Measurements from ENCODE around the gene AFAP1L2. TPM values are rescaled to one million over a fixed set of nuclear protein-coding genes. Genes with fewer than 3 reads are reported as not detected.

The AFAP1L2 gene
- total and polyA plus RNA-seq, 7 donors = 0.75 to 3.6 (median 1.7) TPM

- no peak for ATAC-seq
- no peaks in the 10 kb centered on the region for H3K9me3 ChIP-seq
- no peak for DNase-seq
- H3K36me3 ChIP-seq (ENCODE audit: insufficient read depth in 1 of 2, low read depth in 1 of 2) = no peaks in the 10 kb centered on the region
- H3K27ac ChIP-seq = peak overlapping the region; percentile 46
- peaks cover 9% of the 10 kb centered on the region for H3K4me1 ChIP-seq
- WGBS, 3 donors = 51 to 75% (median 59%) methylated on average over 2 of the region's 2 CpGs
- no peak for TF ChIP-seq CTCF (IDR thresholded peaks at IDR 0.05)
- H3K4me3 ChIP-seq = peak overlapping the region; percentile 69
- intact Hi-C loops (cut with DNase I) = no loop called here
- peaks cover 0 to 74% (median 23%) of the 10 kb centered on the region in 3 donors for H3K27me3 ChIP-seq (ENCODE audit: insufficient read depth in 3 of 3, low read length in 2 of 3)
These were observed 2.1 kb downstream of the AFAP1L2 start for GRCh38 chr10:114402233-114402632.

GRCh38 chr10:114401195-114401791 lies 3.0 kb downstream of the AFAP1L2 start:
- no peak overlapping the region for H3K4me3 ChIP-seq
- ATAC-seq (peak; percentile 61 to 77 (median 74)), DNase-seq (peak; percentile 76 to 84)
- H3K36me3 ChIP-seq (ENCODE audit: insufficient read depth in 1 of 2, low read depth in 1 of 2) = no peaks in the 10 kb centered on the region
- H3K27ac ChIP-seq = peak overlapping the region; percentile 16
- H3K27me3 ChIP-seq (ENCODE audit: insufficient read depth in 3 of 3, low read length in 2 of 3) = peaks cover 0 to 81% (median 23%) of the 10 kb centered on the region in 3 donors
- H3K4me1 ChIP-seq = peaks cover 9% of the 10 kb centered on the region
- no peak for TF ChIP-seq CTCF (IDR thresholded peaks at IDR 0.05)
- intact Hi-C loops (cut with DNase I) = no loop called here
- 16 to 36% (median 17%) methylated on average over 7 of the region's 7 CpGs for WGBS, 3 donors
- H3K9me3 ChIP-seq = no peaks in the 10 kb centered on the region

GRCh38 chr10:114400091-114400490 lies 4.2 kb downstream of the AFAP1L2 start:
- intact Hi-C loops (cut with DNase I) = no loop called here
- Histone ChIP-seq H3K4me1 (peaks cover 9% of the 10 kb centered on the region), H3K27ac (no peak overlapping the region), H3K36me3 (ENCODE audit: insufficient read depth in 1 of 2, low read depth in 1 of 2) (no peaks in the 10 kb centered on the region), H3K9me3 (no peaks in the 10 kb centered on the region), H3K27me3 (ENCODE audit: insufficient read depth in 3 of 3, low read length in 2 of 3) (peaks cover 0 to 88% (median 23%) of the 10 kb centered on the region in 3 donors), H3K4me3 (no peak overlapping the region)
- no peak for DNase-seq
- 34 to 50% (median 49%) methylated on average over 3 of the region's 3 CpGs for WGBS, 3 donors
- no peak for TF ChIP-seq CTCF (IDR thresholded peaks at IDR 0.05)
- no peak for ATAC-seq

- no peak for DNase-seq
- H3K36me3 ChIP-seq (ENCODE audit: insufficient read depth in 1 of 2, low read depth in 1 of 2) = no peaks in the 10 kb centered on the region
- peaks cover 0 to 86% (median 21%) of the 10 kb centered on the region in 3 donors for H3K27me3 ChIP-seq (ENCODE audit: insufficient read depth in 3 of 3, low read length in 2 of 3)
- 54 to 73% (median 65%) methylated on average over 6 of the region's 6 CpGs for WGBS, 3 donors
- no peak overlapping the region for H3K4me3 ChIP-seq
- intact Hi-C loops (cut with DNase I) = no loop called here
- no peak for ATAC-seq
- no peak overlapping the region for H3K27ac ChIP-seq
- H3K4me1 ChIP-seq = peaks cover 9% of the 10 kb centered on the region
- no peak for TF ChIP-seq CTCF (IDR thresholded peaks at IDR 0.05)
- no peaks in the 10 kb centered on the region for H3K9me3 ChIP-seq
These were observed 4.7 kb downstream of the AFAP1L2 start for GRCh38 chr10:114399576-114399975.
